ENCODE data around the gene MAGI2.

- TF ChIP-seq CTCF (IDR thresholded peaks at IDR 0.05 in 2 of 3, conservative IDR thresholded peaks at IDR 0.05 in 1 of 3; ENCODE audit: borderline replicate concordance in 1 of 3, insufficient read depth in 1 of 3, low read depth in 2 of 3, low read length in 2 of 3): no peak
- TF ChIP-seq SP1 (IDR thresholded peaks at IDR 0.05; ENCODE audit: low read depth): no peak
- TF ChIP-seq EZH2 (IDR thresholded peaks at IDR 0.05): no peak
- TF ChIP-seq EZH2phosphoT487 (IDR thresholded peaks at IDR 0.05; ENCODE audit: borderline replicate concordance): no peak
- TF ChIP-seq REST (IDR thresholded peaks at IDR 0.05; ENCODE audit: low read depth): no peak
- no peak for TF ChIP-seq ZBTB33 (IDR thresholded peaks at IDR 0.05; ENCODE audit: extremely low read depth, insufficient replicate concordance, low read length)
- no peak for TF ChIP-seq MAX (IDR thresholded peaks at IDR 0.05)
- no peak for TF ChIP-seq POLR2AphosphoS5 (IDR thresholded peaks at IDR 0.05; ENCODE audit: low read depth, low read length)
These were observed 1.4 kb downstream of the MAGI2 start for GRCh38 chr7:79452032-79452494.
